ENCODE results near the gene PSME4. TPM values are rescaled to one million over a fixed set of nuclear protein-coding genes. Genes with fewer than 3 reads are reported as not detected.
A peak's percentile ranks its signal among the peaks of the same experiment; 100 is the strongest.
"Not testable (repeated sequence)": the region's sequence is repeated elsewhere in the genome, so short reads cannot be mapped to it uniquely, and the experiment has no call there.

Gene PSME4
- total RNA-seq, 1 experiment from 2014 or later, result 65.2 TPM

- Mint-ChIP-seq H3K36me3 (ENCODE audit: insufficient read depth, unreplicated experiment) (peaks cover 2% of the 10 kb centered on the region), H3K4me3 (ENCODE audit: unreplicated experiment) (no peak overlapping the region), H3K4me1 (ENCODE audit: insufficient read depth, unreplicated experiment) (no peaks in the 10 kb centered on the region), H3K9me3 (ENCODE audit: unreplicated experiment) (no peaks in the 10 kb centered on the region), H3K27me3 (ENCODE audit: insufficient read depth, unreplicated experiment) (no peaks in the 10 kb centered on the region), H3K27ac (ENCODE audit: low read depth, unreplicated experiment) (no peak overlapping the region)
- ChIA-PET CTCF (no interaction called here), POLR2A (interaction anchor here (0.6 to 1.1 kb wide), 2 partner anchors 83 to 127 kb away, joined by 3 read pairs; no protein-coding TSS in a partner anchor)
- TF ChIP-seq CTCF (IDR thresholded peaks at IDR 0.05; ENCODE audit: unreplicated experiment), result no peak
- intact Hi-C loops (cut with micrococcal nuclease), result no loop called here
- no TSS peak for BruUV-seq (replicated peaks)
- peak; percentile 43 for DNase-seq (ENCODE audit: unreplicated experiment)
These were observed 127.9 kb downstream of the PSME4 start for GRCh38 chr2:53842891-53843290.

- H3K9me3 Mint-ChIP-seq (ENCODE audit: unreplicated experiment); intact Hi-C loops (cut with micrococcal nuclease); DNase-seq (ENCODE audit: unreplicated experiment); H3K4me3 Mint-ChIP-seq (ENCODE audit: unreplicated experiment); CTCF ChIA-PET; H3K4me1 Mint-ChIP-seq (ENCODE audit: insufficient read depth, unreplicated experiment); BruUV-seq (replicated peaks); H3K36me3 Mint-ChIP-seq (ENCODE audit: insufficient read depth, unreplicated experiment); H3K27ac Mint-ChIP-seq (ENCODE audit: low read depth, unreplicated experiment); H3K27me3 Mint-ChIP-seq (ENCODE audit: insufficient read depth, unreplicated experiment): not testable (repeated sequence)
- POLR2A ChIA-PET, result interaction anchor here (0.6 kb wide), 1 partner anchor 716 kb away, joined by 3 read pairs; no protein-coding TSS in a partner anchor
These were observed 129.1 kb downstream of the PSME4 start for GRCh38 chr2:53841651-53842050.

GRCh38 chr2:53840580-53840979 is 130.2 kb downstream of the PSME4 start:
- no peak overlapping the region for H3K4me3 Mint-ChIP-seq (ENCODE audit: unreplicated experiment)
- no peaks in the 10 kb centered on the region for H3K9me3 Mint-ChIP-seq (ENCODE audit: unreplicated experiment)
- no peaks in the 10 kb centered on the region for H3K4me1 Mint-ChIP-seq (ENCODE audit: insufficient read depth, unreplicated experiment)
- H3K27ac Mint-ChIP-seq (ENCODE audit: low read depth, unreplicated experiment), result no peak overlapping the region
- BruUV-seq (replicated peaks), result no TSS peak
- no peaks in the 10 kb centered on the region for H3K27me3 Mint-ChIP-seq (ENCODE audit: insufficient read depth, unreplicated experiment)
- ChIA-PET CTCF (no interaction called here), POLR2A (interaction anchor here (0.6 kb wide), 1 partner anchor 27 kb away, joined by 3 read pairs; no protein-coding TSS in a partner anchor)
- no peak for TF ChIP-seq CTCF (IDR thresholded peaks at IDR 0.05; ENCODE audit: unreplicated experiment)
- intact Hi-C loops (cut with micrococcal nuclease), result no loop called here
- DNase-seq (ENCODE audit: unreplicated experiment), result no peak
- H3K36me3 Mint-ChIP-seq (ENCODE audit: insufficient read depth, unreplicated experiment), result peaks cover 6% of the 10 kb centered on the region

GRCh38 chr2:53829980-53830290 is 140.9 kb downstream of the PSME4 start:
- H3K9me3 Mint-ChIP-seq (ENCODE audit: unreplicated experiment); H3K36me3 Mint-ChIP-seq (ENCODE audit: insufficient read depth, unreplicated experiment); H3K27me3 Mint-ChIP-seq (ENCODE audit: insufficient read depth, unreplicated experiment); intact Hi-C loops (cut with micrococcal nuclease); H3K27ac Mint-ChIP-seq (ENCODE audit: low read depth, unreplicated experiment); DNase-seq (ENCODE audit: unreplicated experiment); BruUV-seq (replicated peaks); CTCF ChIA-PET; H3K4me3 Mint-ChIP-seq (ENCODE audit: unreplicated experiment): not testable (repeated sequence)
- H3K4me1 Mint-ChIP-seq (ENCODE audit: insufficient read depth, unreplicated experiment), result peaks cover 11% of the 10 kb centered on the region
- POLR2A ChIA-PET, result interaction anchor here (0.7 to 1.0 kb wide), 2 partner anchors 9 to 128 kb away, joined by 3 read pairs; no protein-coding TSS in a partner anchor

GRCh38 chr2:53829273-53829979 is 141.4 kb downstream of the PSME4 start:
- no peak for DNase-seq (ENCODE audit: unreplicated experiment)
- ChIA-PET CTCF (no interaction called here), POLR2A (interaction anchor here (0.5 to 1.0 kb wide), 3 partner anchors 9 to 128 kb away, joined by 3 read pairs; no protein-coding TSS in a partner anchor)
- no peak overlapping the region for H3K4me3 Mint-ChIP-seq (ENCODE audit: unreplicated experiment)
- BruUV-seq (replicated peaks), result no TSS peak
- H3K4me1 Mint-ChIP-seq (ENCODE audit: insufficient read depth, unreplicated experiment), result peaks cover 11% of the 10 kb centered on the region
- H3K9me3 Mint-ChIP-seq (ENCODE audit: unreplicated experiment), result no peaks in the 10 kb centered on the region
- no peak for TF ChIP-seq CTCF (IDR thresholded peaks at IDR 0.05; ENCODE audit: unreplicated experiment)
- no peaks in the 10 kb centered on the region for H3K27me3 Mint-ChIP-seq (ENCODE audit: insufficient read depth, unreplicated experiment)
- H3K27ac Mint-ChIP-seq (ENCODE audit: low read depth, unreplicated experiment), result no peak overlapping the region
- intact Hi-C loops (cut with micrococcal nuclease), result no loop called here
- H3K36me3 Mint-ChIP-seq (ENCODE audit: insufficient read depth, unreplicated experiment), result peaks cover 8% of the 10 kb centered on the region
